Activated CD8-positive, alpha-beta memory T cell treated with anti-CD3 and anti-CD28 coated beads, Interleukin-2, amount 50 U/mL, for 1 hour (primary cell): ENCODE measurements around the gene CCDC61.

ENCODE experiments used
- DNase-seq: peaks from one replicate; pipeline ENCODE4 v3.0.0-alpha.2; 2020; ENCODE audit errors: extremely low read depth

The CCDC61 gene

DNA sequence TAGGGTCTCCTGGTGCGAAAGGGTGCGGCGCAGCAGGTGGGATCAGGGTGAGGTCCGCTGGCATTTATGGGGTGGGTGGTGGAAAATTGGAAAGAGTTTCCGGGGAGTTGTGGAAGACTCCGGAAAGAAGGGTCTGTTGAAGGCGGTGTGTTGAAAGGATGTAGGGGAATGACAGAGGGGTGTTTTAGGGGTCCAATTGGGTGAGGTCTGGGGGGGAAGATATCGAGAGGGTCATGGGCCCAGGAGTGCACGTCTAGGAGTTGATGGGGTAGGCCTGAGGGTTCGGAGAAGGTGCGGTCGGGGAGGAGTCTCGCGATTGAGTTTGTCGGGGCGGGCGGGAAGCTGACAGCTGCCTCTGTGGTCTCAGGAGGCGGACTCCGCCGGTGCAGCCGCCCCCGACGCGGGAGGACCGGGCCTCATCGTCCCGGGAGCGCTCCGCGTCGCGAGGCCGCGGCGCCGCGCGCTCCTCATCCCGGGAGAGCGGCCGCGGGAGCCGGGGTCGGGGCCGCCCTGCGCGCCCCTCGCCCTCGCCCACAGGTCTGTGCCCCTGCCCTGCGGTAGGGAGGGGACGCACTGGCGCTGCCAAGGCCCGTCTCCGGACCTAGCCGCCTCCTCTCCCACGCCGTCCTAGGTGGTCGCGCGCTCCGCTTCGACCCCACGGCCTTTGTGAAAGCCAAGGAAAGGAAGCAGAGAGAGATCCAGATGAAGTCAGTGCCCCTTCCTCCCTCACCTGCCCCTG lies 20.6 kb downstream of the CCDC61 start:
- DNase-seq, result no peak

DNA sequence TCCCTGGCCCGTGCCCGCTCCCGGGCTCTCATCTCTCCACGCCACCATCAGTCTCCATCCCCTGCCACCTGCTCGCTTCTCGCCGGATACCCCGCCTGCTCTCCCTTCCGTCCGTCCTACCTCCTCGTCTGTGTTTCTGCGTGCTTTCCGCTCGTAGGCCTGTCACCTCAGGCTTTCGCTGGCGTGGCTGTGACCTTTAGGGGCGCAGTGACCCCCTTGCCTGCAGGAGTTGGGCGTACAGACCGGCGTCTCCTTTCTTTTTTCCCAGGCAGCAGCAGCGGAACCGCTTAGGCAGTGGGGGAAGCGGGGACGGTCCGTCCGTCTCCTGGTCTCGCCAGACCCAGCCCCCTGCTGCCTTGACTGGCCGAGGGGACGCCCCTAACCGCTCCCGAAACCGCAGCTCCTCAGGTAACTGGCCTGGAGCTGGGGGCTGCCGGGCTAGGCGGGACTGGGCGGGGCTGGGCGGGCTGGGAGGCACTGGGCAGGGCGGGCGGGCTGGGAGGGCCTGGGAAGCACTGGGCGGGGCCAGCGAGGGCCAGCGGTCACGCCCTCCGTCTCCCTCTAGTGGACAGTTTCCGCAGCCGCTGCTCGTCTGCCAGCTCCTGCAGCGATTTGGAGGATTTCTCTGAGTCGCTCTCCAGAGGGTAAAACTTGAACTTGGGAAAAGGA lies 21.3 kb downstream of the CCDC61 start:
- DNase-seq, result peak; percentile 43

DNA sequence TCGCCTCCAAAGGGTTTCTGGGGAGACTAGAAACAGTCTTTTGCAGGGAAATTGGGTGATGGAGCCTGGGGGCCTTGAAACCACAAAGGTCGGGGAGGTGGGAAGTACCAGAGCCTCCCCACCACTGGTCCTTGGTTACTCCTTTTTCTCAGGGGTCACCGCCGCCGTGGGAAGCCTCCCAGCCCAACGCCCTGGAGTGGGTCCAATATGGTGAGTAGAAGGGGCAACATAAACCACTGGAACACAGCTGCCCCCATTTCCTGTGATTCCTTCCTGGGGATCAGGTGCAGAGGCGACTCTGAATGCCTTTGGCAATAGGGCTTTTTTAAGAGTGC lies 21.8 kb downstream of the CCDC61 start:
- DNase-seq, result no peak

DNA sequence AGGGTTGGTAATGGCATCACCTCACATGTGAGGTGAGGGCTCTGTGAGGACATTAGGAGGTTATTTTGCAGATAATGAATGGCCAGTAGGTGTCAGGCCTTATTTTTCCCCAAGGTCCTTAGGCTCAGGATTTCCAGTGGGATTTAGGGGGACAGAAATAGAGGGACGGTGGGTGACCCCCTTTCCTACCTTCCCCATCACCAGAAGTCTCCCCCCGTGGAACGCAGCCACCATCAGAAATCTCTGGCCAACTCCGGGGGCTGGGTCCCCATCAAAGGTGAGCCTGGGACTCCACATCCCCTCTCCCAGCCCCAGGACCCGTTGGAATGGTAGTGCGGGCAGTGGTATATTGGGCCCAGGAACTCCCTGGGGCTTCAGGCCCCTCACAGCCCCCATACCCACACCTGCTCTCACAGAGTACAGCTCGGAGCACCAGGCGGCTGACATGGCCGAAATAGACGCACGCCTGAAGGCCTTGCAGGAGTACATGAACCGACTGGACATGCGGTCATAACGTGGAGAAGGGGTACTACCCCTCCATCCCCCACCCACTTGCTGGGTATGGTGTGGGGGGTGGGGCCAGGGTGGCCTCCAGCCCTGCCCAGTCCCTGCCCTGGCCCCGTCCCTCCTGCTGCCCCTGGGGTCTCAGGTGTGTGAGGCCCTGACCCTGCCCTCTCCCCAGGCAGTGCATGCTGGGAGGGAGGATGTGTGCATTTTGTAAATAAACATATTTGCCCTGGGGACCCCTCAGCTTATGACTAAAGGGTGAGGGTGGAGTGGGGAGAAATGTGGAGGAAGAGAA lies 22.8 kb downstream of the CCDC61 start:
- DNase-seq, result no peak

DNA sequence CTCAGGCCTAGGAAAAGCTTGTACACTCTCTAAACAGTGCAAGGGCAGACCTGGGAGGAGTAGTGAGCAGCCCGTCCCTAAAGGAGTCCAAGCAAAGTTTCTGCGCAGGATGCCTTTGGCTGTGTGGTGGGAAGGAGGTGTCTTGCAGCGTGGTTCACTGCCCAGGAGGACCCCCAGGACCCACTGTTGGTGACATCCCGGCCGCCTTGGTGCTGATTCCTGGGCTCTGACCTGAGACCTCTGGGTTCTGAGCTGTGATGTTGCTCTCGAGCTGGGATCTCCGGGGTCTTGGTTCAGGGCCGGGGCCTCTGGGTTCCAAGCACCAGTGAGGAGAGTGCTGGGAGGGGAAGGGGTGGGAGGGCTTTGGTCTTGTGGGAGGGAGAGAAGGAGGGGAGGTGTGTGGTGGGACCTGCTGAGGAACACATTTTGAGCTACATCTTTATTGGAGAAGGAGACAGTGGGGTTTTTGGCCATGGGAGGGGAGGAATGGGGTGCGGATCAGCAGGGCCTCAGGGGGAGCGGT lies 23.5 kb downstream of the CCDC61 start:
- DNase-seq, result no peak

DNA sequence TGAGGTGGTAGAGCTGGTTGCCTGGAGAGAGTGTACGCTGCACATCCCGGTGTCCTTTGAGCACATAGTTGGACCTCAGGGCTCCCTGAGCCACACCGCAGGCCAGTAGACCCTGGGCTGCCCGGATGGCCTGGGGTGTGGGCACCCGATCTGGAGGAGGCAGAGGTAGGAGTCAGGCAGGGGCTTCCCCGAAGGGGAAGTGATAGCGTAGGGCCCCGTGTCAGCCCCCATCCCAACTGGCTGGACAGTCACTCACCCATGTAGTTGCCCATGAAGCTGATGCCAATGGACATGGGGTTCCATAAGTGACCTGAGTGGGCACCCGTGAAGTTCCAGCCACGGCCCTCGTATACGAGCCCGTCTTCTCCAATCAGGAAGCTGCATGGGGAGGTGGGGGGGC lies 24.0 kb downstream of the CCDC61 start:
- DNase-seq, result no peak

DNA sequence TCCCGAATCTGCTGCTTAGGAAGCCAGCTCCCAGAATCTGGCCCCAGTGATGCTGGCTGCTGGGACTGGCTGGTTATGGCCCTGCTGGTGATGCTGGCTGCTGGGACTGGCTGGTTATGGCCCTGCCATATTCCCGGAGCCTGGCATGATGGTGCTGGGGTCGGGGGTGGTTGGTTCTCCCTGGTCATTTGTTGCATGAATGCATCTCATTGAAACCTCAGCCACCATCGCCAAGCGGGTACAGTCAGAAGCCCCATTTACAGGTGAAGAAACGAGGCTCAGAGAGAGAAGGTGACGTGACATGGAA lies 25.5 kb downstream of the CCDC61 start:
- DNase-seq, result no peak

DNA sequence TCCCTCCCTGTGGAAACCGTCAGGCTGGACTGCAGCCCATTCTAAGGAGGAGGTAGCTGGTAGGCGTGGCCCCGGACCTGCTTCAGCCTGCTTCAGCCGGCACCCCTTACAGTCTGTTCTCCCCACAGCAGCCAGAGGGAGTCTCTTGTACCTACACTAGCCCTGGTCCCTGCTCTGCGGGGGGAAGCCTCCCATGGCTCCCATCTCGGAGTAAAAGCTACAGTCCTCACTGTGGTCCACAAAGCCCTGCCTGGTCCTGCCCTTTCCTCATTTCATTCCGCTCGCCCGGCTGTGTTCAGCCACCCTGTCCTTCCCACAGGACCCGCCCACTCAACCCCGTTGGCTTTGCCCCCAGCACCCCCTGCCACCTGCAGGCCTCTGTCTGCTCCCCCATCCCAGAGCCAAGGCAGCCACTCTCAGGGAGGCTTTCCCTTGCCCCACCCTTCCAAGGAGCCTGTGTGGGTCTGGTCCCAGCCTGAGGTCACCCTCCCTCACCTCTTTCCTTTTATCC lies 26.3 kb downstream of the CCDC61 start:
- no peak for DNase-seq

DNA sequence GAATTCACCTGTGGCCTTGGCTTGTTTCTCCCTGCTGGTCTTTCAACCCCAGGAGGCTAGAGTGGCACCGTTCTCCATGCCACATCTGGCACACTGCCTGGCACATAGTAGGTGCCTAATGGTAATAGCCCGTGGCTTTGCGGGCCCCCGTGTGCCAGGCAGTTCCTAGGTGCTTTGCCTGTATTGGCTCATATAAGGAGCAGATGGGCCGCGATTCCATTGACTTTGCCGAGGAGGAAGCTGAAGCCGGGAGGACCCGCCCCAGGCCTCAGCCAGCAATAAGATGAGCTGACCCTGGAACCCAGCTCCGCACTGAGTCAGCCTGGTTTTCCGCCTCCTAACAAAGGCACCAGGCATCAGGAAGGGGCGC lies 26.8 kb downstream of the CCDC61 start:
- no peak for DNase-seq

DNA sequence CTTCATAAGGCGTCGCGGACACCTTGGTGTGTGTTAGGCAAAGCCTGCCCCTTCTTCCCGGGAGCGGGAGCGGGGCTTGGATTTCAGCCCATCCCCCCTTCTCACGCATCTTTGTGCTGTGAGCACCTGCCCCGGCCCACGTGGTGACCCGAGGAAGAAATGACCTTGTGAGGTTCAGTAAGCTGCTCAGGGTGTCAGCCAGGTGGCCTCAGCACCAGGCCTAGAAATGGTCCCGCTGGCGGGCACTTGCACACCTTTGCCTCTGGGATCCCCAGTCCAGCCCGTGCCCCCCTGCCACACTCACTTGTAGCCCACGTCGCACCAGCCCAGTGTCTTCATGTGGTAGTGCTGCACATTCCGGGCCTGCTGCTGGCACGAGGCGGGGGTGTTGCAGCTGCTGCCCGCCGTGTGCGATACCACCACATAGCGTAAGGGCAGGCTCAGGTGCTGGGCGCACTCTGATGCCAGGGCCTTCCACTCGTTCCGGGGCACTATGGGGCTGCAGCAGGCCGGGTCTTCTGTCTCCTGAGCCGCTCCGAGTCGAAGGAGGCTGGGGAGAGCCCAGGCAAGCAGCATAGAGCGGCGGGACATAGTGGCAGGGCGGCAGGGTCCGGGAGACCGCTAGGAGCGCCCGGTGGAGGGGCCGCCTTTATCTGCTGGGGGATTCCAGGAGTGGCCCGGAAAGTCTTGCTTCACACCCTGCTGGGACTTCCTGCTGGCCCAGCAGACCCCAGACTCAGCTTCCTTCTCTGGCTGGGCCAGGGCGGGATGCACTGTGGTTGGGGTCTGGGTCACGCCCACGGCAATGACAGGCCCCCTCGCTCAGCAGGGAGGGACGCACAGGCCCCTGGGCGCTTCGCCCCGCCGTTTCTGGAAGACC lies 27.4 kb downstream of the CCDC61 start, which contains the start of gene PGLYRP1:
PGLYRP1 (minus strand) TSS at position 623 of the 880 bp plus-strand sequence; CDS start at position 591, 32 bp downstream.
- no peak for DNase-seq

DNA sequence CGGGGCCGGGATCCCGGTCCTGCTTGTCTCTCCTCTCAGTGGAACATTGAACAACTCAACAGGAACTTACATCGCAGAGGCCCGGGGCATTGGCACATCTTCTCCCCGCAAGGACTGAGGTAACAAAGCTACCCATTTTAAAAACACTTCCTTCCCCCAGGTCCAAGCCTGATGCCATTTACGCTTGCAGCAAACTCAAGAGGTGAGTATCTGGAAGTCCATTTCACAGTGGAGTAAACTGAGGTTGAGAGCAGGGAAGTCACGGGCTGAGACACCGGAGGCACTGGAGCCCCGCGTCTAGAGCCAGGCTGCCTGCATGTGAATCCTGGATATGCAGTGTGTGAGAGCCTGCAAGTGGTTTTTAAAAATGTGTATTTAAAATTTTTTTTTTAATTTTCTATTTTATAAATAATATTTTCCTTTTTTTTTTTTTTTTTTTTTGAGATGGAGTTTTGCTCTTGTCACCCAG lies 28.1 kb downstream of the CCDC61 start:
- no peak for DNase-seq

DNA sequence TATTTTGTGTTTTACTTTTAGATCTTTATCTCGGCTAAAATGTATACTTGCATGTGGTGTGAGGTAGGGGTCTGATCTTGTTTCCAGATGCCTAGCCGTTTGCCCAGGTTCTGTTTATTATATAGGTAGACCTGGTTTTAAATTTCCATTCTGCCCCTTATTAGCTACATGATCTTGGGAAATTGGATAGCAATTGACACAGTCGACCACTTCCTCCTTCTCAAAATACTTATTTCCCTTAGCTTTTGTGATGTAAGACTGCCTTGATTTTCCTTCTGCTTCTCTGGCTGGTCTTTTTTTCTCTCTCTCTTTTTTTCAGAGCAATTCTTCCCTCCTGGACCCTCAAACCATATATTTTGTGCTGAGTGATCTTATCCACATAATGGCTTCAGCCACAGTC lies 30.6 kb downstream of the CCDC61 start:
- no peak for DNase-seq

DNA sequence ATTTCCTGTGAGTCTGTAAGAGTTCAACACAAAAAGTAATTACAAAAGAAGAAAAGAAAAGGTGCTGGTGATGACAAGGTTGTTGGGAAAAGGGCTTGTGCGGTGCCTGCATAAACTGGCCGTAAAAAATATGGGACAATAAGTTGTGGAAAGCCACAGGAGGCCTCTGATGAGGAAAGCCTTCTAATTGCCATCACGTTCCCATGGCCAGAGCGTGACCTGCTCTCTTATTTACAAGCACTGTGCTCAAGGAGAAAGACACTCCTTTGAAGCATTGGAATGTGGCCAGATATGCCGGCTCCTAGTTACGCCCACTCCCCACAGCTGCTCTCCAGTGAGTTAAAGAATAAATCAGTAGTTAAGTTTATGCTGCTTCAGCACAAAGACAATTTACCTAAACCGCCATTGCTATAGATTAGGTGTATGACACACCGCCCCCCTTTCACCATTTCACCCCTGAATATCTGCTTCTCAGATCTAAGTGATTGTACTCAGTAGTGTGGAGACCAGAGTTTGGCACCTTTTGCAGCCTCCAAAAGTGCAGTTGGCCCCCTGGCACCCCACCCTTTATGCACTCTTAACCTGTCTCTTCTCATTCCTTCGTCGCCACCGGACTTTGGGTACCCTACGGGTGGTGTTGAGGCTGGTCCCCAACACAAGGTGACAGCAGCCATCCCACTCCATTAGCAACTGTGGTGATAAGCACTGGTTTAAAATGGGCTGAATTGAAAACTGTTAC lies 35.7 kb downstream of the CCDC61 start:
- no peak for DNase-seq

DNA sequence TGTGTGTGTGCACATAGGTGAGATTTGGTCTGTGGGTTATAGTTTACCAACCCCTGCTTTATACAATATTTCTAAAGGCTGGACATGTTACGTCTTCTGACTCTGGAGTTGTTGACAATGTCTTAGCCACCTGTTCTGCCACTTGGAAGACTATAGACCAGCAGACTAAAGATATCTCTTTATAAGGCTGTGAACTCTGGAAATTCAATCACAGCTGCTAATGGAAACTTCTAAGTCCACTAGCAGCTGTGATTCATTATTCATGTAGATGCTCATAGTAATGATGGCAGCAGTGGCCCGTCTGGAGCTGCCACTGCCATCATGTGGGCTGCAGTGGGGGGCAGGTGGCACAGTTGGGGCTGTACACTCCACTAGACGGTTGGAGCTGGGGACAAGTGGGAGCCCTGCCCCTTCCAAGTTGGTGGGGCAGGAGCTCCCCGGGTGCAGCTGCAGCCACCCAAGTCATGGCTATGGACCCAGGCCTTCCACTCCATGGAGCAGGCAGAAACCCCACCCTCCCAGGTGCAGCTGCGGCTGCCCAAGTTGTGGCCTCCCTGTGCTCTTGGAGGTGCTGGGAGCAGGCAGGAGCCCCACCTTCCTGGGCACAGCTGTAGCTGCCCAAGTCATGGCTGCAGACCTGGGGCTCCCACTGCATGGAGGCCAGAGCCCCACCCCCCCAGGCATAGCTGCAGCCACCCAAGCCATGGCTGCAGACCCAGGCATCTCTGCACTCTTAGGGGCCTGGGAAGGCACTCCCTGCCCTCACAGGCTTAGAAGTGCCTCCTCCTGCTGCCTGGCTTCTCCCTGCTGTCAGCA lies 36.7 kb downstream of the CCDC61 start:
- no peak for DNase-seq

DNA sequence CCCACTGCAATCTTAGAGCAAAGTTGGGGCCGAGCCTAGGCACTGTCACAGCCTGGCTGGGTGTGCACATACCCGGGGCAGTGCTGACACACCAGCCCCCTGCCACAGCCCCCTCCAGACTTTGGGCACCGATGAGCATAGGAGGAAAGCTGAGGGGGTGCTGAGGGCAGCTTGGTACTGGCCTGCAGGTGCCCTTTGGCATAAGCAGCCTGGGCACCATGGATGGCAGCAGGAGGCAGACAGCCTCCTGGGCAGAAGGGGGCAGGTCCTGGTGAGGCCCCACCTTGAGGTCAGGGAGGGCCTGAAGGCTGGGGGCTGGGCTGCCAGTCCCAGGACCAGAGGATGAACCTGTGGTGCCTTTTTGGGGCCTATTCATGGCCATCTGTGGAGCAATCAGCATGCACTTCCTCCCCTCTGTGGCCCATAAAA lies 37.3 kb downstream of the CCDC61 start:
- no peak for DNase-seq

DNA sequence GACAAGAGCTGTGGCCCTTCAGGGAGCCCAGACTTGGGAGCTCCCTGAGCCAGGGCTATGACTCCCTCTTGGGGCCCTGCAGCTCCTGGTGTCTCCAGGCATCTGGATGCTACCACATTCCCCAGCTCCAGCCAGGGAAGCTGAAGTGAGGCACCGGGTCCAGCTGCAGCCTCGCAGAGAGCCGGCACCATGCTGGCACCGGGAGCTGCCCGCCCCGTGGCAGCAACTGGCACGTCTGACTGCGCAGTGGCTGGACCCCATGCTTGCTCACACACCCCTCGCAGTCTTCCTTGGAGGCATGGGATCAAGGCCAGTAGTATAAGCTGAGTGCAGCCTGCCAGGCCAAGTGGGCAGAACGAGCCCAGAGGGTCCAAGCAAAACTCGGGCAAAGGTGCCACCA lies 38.1 kb downstream of the CCDC61 start:
- DNase-seq, result no peak

DNA sequence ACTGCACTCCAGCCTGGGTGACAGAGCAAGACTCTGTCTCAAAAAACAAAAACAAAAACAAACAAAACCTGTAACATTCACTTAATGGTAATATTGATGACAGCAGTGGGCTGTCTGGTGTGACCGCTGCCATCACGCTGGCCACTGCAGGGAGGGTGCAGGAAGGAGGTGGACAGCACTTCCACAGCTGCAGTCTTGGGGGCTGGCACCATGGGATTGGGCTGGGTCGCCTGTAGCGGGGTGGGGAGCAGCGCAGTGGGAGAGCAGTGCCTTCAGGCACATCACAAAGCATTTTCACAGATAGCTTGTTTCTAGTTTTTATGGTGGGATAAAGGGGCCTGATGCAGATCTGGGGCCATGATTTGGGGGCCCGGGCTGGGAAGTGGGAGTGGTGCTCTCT lies 40.3 kb downstream of the CCDC61 start:
- DNase-seq, result no peak

DNA sequence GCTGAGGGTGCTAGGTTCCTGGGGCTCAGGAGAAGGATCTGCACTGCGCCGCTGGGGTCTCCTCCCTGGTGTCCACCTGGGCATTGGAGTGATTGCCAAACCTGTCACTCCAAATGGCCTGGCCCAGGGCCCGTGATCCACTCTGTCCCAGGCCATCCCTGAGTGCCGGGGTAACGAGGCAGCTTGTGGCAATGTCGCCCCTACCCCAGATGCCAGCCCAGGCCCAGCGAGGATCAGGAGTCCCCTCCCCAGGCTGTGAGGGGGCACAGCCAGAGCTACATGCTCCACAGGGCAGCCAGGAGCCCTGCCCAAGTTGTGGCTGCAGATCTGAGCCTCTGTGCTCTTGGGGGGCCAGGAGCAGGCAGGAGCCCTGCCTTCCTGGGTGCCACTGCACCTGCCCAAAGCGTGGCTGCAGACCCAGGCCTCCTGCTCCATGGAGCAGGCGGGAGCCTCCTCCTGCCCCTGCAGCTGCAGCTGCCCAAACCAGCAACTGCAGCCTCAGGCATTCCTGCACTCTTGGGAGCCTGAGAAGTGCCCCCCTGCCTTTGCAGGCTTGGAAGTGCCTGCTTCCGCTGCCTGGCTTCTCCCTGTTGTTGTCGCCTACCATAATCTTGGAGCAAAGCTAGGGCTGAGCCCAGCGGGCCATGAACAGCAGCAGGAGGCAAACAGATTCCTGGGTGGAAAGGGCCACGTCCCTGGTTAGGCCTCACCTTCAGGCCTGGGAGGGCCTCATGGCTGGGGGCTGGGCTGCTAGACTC lies 40.9 kb downstream of the CCDC61 start:
- no peak for DNase-seq

DNA sequence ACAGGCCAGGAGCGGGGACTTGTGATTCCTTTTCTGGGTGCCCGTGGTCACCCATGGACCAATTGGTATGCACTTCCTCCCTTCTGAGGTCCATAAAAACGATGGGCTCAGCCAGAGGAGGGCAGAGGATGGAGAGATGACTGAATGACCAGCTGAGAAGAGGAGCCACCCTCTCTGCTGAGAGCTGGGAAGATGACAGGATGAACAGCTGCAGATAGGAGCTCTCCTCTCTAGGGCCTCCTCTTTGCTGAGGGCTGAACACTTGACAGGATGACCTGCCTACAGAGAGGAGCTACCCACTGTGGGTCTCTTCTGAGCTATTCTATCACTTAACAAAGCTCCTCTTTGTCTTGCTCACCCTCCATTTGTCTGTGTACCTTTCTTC lies 41.5 kb downstream of the CCDC61 start:
- no peak for DNase-seq
